GM18508 (cell line): ENCODE data around the gene ABCC2.
"Not testable (repeated sequence)": the region's sequence is repeated elsewhere in the genome, so short reads cannot be mapped to it uniquely, and the experiment has no call there.

Experiments
- ATAC-seq: cut with Tn5 transposase; IDR thresholded peaks from one replicate; pipeline ENCODE4 v1.9.1; 2021; ENCODE audit warnings: moderate number of reproducible peaks; ENCODE audit not compliant: insufficient read depth, unreplicated experiment

ABCC2 gene

GRCh38 chr10:99850021-99850766, 67.8 kb downstream of the ABCC2 start:
- no peak for ATAC-seq

DNA sequence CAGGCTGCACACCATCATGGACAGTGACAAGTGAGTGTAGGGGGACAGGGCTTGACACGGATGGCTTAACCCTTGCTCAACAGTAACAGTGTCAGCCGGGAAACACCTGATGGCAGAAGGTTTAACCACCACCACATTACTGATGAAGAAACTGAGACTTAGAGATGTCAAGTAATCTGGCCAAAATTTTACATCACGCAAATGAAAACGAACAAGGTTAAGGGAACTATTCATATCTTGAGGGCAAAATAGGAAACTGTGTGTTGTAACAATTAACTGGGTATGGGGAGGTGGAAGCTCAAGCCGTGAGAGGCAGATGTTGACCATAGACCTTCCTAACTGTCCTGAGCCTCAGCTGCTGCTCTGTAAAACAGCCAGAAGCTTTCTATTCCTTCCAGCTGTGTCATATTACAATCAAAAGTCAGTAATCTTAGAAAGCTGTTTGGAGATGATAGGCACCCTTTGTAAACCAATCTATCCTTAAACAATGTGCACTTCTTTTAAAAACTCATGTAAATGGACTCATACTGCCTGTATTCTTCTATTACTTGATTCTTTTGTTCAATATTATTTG, 68.4 kb downstream of the ABCC2 start:
- no peak for ATAC-seq

DNA sequence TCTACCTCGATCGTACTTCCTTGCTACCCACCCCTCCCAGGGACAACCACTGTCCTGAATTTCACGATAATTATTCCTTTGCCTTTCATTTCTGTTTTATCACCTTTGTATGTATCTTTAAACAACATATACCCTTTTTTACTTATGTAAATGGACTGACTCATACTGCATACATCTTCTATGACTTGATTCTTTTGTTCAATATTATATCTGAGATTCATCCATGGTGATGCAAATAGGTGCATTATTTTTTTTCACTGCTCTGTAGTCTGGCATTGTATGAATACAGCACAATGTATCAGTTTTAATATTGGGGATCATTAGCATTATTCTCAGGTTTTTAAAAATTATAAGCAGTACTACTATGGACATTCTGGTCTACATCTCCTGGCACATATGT, 69.4 kb downstream of the ABCC2 start:
- ATAC-seq = no peak

GRCh38 chr10:99852481-99853213, 70.2 kb downstream of the ABCC2 start:
- ATAC-seq = no peak

GRCh38 chr10:99853655-99854054, 71.2 kb downstream of the ABCC2 start:
- no peak for ATAC-seq

- ATAC-seq = no peak
Measured at GRCh38 chr10:99854860-99855259, 72.4 kb downstream of the ABCC2 start.

GRCh38 chr10:99855479-99856071, 73.1 kb downstream of the ABCC2 start:
- no peak for ATAC-seq

DNA sequence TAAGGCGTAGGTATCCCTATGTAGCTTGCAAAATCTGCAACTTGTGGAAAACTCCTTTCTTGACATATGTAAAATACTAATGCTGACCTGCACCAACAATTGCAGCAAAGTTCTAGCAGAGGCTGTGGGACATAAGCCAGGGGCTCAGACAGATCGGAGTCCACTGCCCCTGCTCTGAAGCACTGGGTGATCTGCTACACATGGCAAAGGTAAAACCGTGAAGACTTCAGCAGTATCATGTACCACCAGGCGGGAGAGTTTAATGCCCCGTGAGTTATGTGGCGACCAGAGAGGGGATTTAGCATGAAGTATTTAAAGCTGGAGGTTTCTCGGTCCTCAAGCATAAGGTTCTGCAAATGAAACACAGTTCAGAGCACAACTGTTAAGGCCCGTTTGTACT, 76.4 kb downstream of the ABCC2 start:
- no peak for ATAC-seq

DNA sequence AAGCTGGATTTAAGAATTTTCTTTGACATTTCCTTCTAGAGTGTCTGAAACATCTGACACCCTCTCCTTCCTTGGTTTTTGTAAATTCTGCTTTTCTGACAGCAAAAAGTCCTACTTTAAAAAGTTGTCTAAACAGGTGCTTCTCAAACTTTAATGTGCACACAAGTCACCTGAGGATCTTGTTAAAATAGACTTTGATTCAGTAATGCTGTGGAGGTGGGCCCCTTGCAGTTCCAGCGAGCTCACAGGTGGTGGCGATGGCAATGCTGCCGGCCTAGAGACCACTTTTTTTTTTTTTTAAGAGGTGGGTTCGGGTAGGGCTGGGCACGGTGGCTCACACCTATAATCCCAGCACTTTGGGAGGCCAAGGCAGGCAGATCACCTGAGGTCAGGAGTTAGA, 77.1 kb downstream of the ABCC2 start:
- ATAC-seq = no peak

- ATAC-seq = no peak
Measured at GRCh38 chr10:99860466-99860865, 78.0 kb downstream of the ABCC2 start.

DNA sequence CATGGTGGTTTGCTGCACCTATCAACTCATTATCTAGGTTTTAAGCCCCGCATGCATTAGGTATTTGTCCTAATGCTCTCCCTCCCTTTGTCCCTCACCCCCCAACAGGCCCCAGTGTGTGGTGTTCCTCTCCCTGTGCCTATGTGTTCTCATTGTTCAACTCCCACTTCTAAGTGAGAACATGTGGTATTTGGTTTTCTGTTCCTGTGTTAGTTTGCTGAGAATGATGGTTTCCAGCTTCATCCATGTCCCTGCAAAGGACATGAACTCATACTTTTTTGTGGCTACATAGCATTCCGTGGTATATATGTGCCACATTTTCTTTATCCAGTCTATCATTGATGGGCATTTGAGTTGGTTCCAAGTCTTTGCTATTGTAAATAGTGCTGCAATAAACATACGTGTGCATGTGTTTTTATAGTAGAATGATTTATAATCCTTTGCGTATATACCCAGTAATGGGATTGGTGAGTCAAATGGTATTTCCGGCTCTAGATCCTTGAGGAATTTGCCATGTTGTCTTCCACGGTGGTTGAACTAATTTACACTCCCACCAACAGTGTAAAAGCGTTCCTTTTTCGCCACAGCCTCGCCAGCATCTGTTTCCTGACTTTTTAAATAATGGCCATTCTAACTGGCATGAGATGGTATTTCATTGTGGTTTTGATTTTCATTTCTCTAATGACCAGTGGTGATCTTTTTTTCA, 81.2 kb downstream of the ABCC2 start:
- not testable (repeated sequence) for ATAC-seq

GRCh38 chr10:99867250-99867649, 84.8 kb downstream of the ABCC2 start:
- ATAC-seq = not testable (repeated sequence)

DNA sequence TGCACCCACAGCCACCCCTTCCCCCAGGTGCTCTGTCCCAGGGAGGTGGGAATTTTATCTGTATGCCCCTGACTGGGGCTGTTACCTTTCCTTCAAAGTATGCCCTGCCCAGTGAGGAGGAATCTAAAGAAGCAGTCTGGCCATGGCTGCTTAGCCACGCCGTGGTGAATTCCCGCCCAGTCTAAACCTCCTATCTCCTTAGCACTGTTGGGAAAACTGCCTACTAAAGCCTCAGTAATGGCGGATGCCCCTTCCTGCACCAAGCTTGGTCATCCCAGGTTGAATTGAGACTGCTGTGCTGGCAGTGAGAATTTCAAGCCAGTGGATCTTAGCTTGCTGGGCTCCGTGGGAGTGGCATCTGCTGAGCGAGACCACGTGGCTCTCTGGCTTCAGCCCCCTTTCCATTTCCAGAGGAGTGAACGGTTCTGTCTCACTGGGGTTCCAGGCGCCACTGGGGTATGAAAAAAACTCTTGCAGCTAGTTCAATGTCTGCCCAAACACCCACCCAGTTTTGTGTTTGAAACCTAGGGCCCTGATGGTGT, 87.2 kb downstream of the ABCC2 start:
- no peak for ATAC-seq

- no peak for ATAC-seq
Measured at GRCh38 chr10:99870123-99870730, 87.8 kb downstream of the ABCC2 start.

DNA sequence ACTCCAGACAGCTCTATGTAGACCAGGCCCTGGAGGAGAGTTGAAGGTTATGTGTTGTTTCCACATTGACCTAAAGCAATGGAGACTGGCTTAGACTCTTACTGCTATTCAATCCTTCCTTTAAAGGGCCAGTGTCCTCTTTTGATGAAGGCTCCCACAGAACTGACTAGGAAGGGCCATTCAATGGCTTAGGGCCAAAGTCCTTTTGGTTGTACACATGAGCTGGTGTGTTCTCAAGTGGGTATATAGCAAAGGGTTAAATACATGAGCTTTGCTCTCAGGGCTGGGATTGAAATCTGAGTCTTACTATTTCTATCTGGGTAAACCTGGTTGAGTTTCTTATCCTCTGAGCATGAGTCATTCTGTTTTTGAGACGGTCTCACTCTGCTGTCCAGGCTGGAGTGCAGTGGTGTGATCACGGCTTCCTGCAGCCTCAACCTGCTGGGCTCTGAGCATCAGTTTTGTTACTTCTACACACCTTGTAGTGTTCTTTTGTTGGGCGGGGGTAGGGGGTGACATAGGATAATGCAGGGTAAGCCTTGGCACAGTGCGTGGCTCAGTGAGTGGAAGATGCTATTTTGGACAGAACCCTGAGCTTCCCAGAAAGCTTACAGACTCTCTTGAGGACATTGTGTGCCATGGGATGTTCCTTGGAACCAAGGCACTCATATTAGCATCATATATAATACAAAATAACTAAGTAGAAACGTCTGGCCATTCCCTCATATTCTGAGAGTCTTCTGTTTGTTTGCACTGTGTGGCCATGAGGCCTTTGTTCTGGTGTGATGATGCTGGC, 90.1 kb downstream of the ABCC2 start:
- no peak for ATAC-seq

DNA sequence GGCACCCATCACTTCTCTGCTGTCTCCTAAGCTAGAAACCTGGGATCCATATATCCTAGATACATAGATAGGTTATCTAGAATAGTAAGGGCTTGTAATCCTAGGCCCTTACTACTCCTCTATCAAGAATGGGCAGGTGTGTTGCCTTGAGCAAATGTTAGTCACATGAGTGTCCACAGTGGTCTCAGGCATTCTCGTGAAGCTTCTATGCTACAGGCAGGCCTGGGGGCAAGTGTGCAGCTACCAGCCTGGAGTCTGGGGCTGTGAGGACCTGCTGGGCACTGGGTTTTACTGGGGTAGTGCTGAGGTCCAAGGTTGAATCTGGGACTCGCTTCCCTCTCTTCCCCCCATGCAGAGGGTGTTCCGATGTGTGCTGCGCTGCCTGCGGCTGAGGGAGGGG, 91.4 kb downstream of the ABCC2 start:
- ATAC-seq = no peak

- ATAC-seq = no peak
Measured at GRCh38 chr10:99874341-99875085, 92.1 kb downstream of the ABCC2 start.

- ATAC-seq = no peak
Measured at GRCh38 chr10:99875473-99875872, 93.0 kb downstream of the ABCC2 start.
